Activated T-cell treated with anti-CD3 and anti-CD28 coated beads, Interleukin-2, amount 50 U/mL, for 4 hours (primary cell): Measurements from ENCODE around the gene ASAP2. TPM values are rescaled to one million over a fixed set of nuclear protein-coding genes. Genes with fewer than 3 reads are reported as not detected.

ENCODE experiments used
- ATAC-seq, 2 donors: fragments of 200-7000 bp; cut with Tn5 transposase; one replicate each; pipeline ENCODE4 v1.10.0; 2021
- DNase-seq: peaks from one replicate; pipeline ENCODE4 v3.0.0-alpha.2; 2020
- H3K27me3 Mint-ChIP-seq: one replicate; pipeline ENCODE4 v1.8.0; 2021; ENCODE audit warnings: low read depth, mixed read lengths
- H3K36me3 Mint-ChIP-seq: one replicate; pipeline ENCODE4 v1.8.0; 2022; ENCODE audit warnings: mixed read lengths; ENCODE audit not compliant: insufficient read depth
- H3K4me1 Mint-ChIP-seq: one replicate; pipeline ENCODE4 v1.8.0; 2021; ENCODE audit warnings: low read depth, mixed read lengths
- H3K4me3 Mint-ChIP-seq: one replicate; pipeline ENCODE4 v1.8.0; 2021; ENCODE audit warnings: mild to moderate bottlenecking, moderate library complexity, mixed read lengths
- H3K9me3 Mint-ChIP-seq: one replicate; pipeline ENCODE4 v1.8.0; 2021; ENCODE audit warnings: mixed read lengths
- total RNA-seq, 3 donors: library from RNA; stranded (reverse); gene quantifications; one replicate each; pipeline ENCODE4 v1.2.1, GENCODE V29; 2021

ASAP2 gene
- total RNA-seq, 3 donors from 2014 or later = 0.13 to 0.22 (median 0.20) TPM

DNA sequence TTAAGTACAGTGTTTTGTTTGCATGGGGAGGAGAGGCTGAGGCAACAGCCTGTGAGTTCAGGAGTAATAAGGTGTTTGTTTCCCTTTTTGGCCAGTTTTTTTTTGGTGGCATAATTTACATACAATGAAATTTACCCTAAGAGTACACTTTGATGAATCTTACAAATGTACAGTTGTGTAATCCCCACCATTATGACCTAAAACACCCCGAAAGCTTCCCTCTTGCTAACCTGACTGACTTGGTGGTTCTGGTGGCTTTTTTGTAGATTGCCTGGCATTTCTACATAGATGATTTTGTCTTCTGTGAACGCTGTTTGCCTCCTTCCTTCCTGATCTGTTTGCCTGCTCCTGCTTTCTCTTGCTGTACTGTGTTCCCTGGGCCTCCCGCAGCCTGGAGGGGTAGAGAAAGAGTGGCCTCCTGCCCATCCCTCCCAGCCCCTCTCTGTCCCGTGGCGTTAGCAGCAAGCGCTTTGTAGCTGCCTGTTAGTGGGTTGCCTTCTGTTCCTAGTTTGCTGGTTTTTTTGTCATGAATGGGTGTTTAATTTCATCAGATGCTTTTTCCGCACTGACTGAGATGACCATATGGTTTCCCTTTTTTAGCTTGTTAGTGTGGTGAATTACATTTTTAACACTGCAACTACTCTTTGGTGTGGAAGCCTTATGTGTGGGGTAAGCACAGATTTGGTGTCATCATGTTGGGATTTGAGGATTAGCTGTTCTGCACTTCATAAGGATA lies 32.1 kb downstream of the ASAP2 start:
- Mint-ChIP-seq H3K36me3 (no peaks in the 10 kb centered on the region), H3K9me3 (no peaks in the 10 kb centered on the region), H3K4me1 (no peaks in the 10 kb centered on the region), H3K4me3 (no peak overlapping the region), H3K27me3 (peaks cover 5% of the 10 kb centered on the region)
- DNase-seq (no peak), ATAC-seq (no peak)

DNA sequence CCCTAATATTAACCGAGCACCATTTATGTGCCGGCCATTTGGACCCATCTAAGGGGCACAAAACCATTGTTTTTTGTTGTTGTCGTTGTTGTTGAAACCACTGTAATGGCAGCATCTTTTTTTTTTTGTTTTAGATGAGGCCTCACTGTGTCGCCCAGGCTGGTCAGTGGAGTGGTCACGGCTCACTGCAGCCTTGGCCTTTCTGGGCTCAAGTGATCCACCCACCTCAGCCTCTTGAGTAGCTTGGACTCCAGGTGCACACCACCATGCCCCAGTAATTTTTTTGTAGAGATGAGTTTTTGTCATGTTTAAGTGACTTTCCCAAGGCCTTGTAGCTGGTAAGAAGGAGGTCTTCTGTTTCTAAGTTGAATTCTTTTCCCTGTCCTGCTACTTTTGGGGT lies 33.0 kb downstream of the ASAP2 start:
- DNase-seq (no peak), ATAC-seq (no peak)
- Mint-ChIP-seq H3K36me3 (no peaks in the 10 kb centered on the region), H3K27me3 (peaks cover 5% of the 10 kb centered on the region), H3K9me3 (no peaks in the 10 kb centered on the region), H3K4me3 (no peak overlapping the region), H3K4me1 (no peaks in the 10 kb centered on the region)

DNA sequence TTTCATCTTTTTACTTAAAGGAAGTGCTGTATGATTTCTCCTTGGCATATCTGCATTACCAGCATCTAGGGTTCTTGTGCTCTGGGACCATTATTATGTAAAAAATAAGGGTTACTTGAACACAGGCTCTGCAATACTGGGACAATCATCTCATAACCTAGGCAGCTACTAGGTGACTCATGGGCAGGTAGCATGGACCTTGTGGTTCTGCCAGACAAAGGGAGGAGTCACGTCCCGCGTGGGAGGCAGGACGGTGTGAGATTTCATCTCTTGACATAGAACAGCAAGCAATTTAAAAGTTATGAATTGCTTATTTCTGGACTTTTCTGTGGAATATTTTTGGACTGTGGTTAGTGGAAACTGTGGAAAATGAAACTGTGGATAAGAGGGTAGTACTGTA lies 34.1 kb downstream of the ASAP2 start:
- Mint-ChIP-seq H3K9me3 (no peaks in the 10 kb centered on the region), H3K4me3 (no peak overlapping the region), H3K4me1 (no peaks in the 10 kb centered on the region), H3K36me3 (no peaks in the 10 kb centered on the region), H3K27me3 (peaks cover 5% of the 10 kb centered on the region)
- no peak for DNase-seq
- no peak for ATAC-seq

DNA sequence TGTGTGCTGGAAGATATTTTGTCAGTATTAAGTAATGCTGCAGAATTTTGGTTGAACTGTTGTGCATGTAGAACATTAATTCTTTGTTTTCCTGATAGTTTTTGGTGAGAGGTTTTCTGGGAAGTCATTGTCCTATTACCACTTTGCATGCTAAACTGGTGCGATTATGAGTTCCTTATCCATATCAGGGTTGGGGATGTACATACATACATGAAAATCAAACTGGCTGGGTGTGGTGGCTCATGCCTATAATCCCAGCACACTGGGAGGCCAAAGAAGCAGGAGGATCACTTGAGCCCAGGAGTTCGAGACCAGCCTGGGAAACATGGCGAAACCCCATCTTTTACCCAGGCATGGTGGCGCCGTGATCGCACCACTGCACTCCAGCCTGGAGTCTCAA lies 34.6 kb downstream of the ASAP2 start:
- H3K27me3 Mint-ChIP-seq = peaks cover 5% of the 10 kb centered on the region
- ATAC-seq (no peak), DNase-seq (no peak)
- no peak overlapping the region for H3K4me3 Mint-ChIP-seq
- no peaks in the 10 kb centered on the region for H3K9me3 Mint-ChIP-seq
- H3K4me1 Mint-ChIP-seq = no peaks in the 10 kb centered on the region
- H3K36me3 Mint-ChIP-seq = no peaks in the 10 kb centered on the region

DNA sequence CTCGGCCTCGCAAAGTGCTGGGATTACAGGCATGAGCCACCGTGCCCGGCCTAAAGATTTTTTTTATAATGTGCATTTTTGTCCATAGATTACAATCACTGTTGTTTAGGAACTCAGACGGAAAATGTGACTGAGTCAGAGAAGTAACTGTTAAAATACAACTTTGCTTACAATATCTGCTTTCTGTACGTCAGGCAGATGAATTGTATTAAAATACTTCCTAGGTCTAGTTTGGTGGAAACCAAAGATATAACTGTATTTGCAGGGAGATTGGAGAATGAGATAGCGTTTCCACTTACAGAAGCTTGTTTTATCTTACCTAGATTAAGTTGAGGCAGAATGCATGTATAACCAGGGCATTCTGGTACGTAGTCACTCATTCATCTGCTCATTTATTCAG lies 36.7 kb downstream of the ASAP2 start:
- ATAC-seq = no peak
- Mint-ChIP-seq H3K36me3 (no peaks in the 10 kb centered on the region), H3K4me3 (no peak overlapping the region), H3K9me3 (no peaks in the 10 kb centered on the region), H3K4me1 (no peaks in the 10 kb centered on the region), H3K27me3 (peaks cover 7% of the 10 kb centered on the region)
- DNase-seq = no peak

DNA sequence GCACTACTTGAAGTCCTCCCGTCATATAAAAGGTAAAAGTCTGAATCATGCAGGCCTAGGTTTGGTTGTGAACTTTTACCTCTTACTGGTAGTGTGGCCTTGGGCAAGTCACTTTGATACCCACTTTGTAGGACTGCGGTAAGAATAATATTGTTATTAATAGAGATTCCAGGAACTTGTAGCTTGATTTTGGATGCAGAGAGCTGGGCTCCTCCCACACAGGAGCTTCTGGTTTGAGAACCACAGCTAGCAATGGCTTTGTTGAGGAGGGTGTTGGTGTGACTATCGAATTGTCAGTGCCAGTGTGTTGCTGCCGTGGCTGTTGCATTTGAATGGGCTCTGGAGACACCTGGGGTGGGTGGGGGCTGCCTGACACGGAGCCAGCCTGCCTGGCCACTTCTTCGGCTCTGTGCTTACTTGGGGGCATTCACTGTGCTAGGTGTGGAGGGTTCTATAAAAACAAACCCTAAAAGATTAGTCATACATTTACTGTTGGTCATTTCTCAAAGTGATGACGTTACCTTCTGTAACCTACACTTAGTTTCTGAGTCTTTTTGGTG lies 38.5 kb downstream of the ASAP2 start:
- DNase-seq (no peak), ATAC-seq (peak; percentile 23 to 50)
- Mint-ChIP-seq H3K27me3 (peaks cover 7% of the 10 kb centered on the region), H3K4me3 (no peak overlapping the region), H3K9me3 (no peaks in the 10 kb centered on the region), H3K4me1 (no peaks in the 10 kb centered on the region), H3K36me3 (no peaks in the 10 kb centered on the region)

DNA sequence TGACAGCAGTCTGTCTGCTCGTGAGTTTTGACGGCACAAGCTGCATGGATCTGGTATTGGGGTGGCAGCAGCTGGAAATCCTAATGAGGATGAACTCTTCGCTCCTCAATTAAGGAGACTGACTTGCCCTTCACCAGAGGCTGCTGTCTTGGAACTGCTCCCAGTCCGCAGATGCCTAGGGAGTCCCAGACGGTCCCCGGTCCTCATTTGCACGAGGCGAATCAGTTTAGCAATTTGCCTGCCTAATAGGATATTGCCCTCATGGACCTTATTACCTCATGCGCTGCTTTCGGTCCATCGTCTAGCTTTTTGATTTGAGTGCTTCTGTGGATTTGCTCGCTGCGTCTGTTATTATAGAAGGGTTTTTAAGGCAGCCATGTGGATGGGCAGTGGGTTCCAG lies 40.6 kb downstream of the ASAP2 start:
- H3K4me1 Mint-ChIP-seq = no peaks in the 10 kb centered on the region
- DNase-seq = no peak
- no peaks in the 10 kb centered on the region for H3K36me3 Mint-ChIP-seq
- ATAC-seq = no peak
- peaks cover 15% of the 10 kb centered on the region for H3K27me3 Mint-ChIP-seq
- no peak overlapping the region for H3K4me3 Mint-ChIP-seq
- H3K9me3 Mint-ChIP-seq = no peaks in the 10 kb centered on the region

DNA sequence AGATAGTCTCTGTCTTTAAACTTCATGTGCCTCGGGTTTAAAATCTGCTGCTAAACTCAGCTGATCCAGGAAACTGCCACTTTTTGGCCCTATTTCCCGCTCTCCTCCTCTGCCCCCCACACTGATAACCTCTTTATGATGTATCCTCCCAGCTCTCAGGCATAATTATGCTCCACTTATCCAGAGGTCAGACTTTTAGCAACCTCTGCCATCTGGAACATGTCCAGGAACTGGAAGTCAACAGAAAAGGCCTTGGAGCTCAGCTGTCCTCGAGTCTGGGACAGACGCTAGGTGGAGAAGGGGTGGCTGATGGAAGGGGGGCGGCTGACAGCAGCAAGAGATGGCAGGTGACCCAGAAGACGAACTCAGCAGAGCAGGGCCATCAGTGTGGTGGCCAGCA lies 41.2 kb downstream of the ASAP2 start:
- DNase-seq (no peak), ATAC-seq (no peak)
- Mint-ChIP-seq H3K4me1 (no peaks in the 10 kb centered on the region), H3K9me3 (no peaks in the 10 kb centered on the region), H3K36me3 (no peaks in the 10 kb centered on the region), H3K27me3 (peaks cover 15% of the 10 kb centered on the region), H3K4me3 (no peak overlapping the region)

DNA sequence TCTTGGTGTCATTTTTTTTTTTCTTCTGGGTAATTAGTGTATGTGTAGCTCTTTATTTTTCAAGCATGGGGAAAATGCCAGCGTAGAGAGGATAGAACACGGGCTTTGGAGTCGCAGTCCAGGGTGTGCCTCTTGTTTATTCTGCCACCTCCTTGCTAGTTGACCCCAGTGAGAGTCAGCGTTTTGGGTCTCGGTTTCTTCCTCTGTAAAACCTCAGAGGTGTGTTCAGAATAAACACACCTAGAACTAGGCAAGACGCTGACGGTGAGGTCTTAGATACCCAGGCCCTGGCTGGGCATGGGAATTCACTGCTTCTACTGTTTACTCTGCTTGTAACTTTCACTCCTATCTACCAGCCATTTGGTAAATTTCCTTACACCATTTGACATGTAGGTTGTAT lies 41.8 kb downstream of the ASAP2 start:
- no peak for DNase-seq
- ATAC-seq = no peak
- no peak overlapping the region for H3K4me3 Mint-ChIP-seq
- no peaks in the 10 kb centered on the region for H3K9me3 Mint-ChIP-seq
- H3K4me1 Mint-ChIP-seq = no peaks in the 10 kb centered on the region
- H3K27me3 Mint-ChIP-seq = peaks cover 15% of the 10 kb centered on the region
- H3K36me3 Mint-ChIP-seq = no peaks in the 10 kb centered on the region

DNA sequence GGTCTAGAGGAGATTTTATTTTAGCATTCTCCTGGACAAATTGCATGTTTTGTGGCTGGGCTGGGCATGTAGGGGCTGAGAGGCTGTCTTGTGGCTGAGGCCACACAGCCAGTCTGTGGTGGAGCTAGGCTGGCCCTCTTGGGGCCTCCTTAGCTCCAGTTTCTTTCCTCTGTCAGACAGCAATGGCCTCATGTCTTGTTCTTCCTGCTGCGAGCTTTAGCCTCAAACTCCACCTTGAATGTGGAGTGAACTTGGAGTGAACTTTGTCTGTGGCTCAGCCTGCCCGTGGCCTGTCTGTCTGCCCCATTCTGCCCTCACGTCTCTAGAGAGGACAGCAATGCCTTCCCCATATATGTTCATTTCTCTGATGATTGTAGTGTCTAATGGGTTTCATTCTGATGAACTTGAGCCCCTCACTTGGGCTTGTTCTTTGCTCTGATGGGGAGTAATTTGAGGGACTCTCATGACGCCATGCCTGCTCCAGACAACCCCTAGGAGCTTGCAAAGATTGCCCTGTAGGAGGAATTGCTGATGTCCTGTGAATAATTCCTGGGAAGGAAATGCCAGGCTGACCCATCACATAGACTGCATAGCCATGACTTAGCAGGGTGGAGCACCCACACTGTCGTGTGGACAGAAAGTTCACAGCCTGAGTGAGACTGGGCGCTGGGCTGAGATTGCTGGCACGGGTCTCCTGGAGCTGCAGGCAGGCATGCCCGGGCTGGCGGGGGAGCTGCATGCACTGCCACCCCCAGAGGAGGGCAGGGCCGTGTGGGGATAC lies 42.6 kb downstream of the ASAP2 start:
- Mint-ChIP-seq H3K36me3 (no peaks in the 10 kb centered on the region), H3K4me3 (no peak overlapping the region), H3K27me3 (peaks cover 15% of the 10 kb centered on the region), H3K9me3 (no peaks in the 10 kb centered on the region), H3K4me1 (no peaks in the 10 kb centered on the region)
- ATAC-seq (no peak), DNase-seq (no peak)

DNA sequence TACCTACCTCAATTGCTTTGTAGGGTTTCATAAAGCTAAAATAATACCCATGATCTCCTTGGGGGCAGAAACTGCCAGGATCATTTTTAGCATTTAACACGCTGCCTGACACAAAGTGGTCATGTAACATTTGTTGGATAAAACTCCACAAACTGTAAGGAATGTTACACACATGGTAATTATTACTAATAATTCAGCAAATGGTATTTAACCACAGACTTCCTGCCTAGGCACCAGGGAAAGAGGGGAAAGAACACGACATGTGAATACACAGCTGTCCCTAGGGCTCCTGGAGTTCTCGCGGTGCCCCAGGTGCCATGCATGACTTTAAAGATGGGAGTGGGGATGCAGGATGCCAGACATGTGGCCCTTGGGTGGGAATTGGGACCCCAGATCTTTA lies 43.5 kb downstream of the ASAP2 start:
- peaks cover 15% of the 10 kb centered on the region for H3K27me3 Mint-ChIP-seq
- no peaks in the 10 kb centered on the region for H3K9me3 Mint-ChIP-seq
- no peaks in the 10 kb centered on the region for H3K4me1 Mint-ChIP-seq

DNA sequence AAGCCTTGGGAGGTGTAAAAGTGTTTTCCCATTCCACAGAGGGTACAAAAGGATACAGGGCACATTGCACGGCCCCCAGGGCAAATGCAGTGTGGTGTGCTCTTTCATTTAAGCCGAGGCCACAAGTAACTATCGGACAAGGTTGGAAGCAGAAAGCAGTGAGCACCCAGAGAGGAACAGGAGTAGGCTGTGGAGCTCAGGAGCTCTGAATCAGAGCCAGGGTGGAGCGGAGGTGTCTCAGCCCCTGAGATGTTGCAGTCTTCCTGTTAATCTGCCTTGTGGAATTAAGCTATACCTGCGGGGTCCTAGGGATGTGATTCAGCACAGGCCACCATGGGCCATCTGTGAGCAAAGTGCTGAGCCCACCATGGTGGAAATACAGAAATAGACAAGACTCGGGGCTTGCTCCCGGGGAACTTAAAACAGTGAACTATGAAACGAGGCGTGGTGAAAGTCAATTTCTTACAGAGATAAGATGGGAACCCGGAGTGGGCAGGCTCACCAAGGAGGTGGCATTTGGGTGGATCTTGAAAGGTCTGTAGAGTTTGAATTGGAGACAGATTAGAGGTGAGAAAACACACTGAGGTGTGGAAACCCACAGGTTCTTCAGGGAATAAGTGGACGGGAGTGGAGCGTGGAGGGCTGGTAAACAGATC lies 44.0 kb downstream of the ASAP2 start:
- H3K36me3 Mint-ChIP-seq = no peaks in the 10 kb centered on the region
- peaks cover 15% of the 10 kb centered on the region for H3K27me3 Mint-ChIP-seq
- DNase-seq = no peak
- no peaks in the 10 kb centered on the region for H3K9me3 Mint-ChIP-seq
- no peak for ATAC-seq
- no peak overlapping the region for H3K4me3 Mint-ChIP-seq
- H3K4me1 Mint-ChIP-seq = no peaks in the 10 kb centered on the region

More for the DNA sequence above, 43.5 kb downstream of the ASAP2 start:
- no peak overlapping the region for H3K4me3 Mint-ChIP-seq
- H3K36me3 Mint-ChIP-seq = no peaks in the 10 kb centered on the region
- DNase-seq = no peak
- ATAC-seq = no peak

DNA sequence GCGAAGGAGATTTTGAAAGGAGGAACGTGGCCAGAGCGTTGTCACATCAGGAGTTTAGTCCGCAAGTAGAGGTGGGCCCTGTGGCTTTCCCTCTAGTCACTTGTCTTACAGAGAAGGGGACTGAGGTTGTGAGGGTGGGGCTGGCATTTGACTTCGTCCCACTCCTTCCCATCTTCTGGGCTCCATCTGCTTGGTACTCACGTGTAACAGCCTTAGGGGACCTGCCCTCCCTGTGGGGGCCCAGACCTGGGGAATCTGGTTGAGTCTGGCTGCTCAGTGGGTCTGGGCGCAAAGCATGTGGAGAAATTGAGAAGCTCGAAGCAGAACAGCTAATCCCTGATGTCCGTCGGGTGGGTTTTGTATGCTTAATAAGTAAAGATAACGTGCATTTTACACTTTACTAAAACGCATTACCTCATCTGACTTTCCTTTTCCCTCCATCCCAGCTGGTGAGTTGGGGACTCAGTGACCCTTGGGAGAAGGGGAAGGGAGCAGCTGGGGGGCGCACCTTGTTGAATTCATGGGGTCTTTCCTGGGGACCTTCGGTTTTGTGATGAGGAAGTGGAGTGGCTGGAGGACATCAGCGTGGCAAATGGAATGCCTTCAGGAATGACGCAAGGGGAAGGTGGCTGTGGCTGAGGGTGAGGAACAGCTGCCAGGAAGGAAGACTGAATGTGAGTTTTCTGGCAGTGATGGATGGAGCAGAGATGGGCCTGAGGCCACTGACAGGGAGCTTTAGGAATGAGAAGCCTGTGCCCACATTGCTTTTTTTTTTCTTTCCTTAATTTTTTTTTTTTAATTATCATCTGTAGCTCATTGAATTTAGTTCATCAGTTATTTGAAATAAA lies 44.8 kb downstream of the ASAP2 start:
- ATAC-seq = no peak
- H3K9me3 Mint-ChIP-seq = no peaks in the 10 kb centered on the region
- peaks cover 15% of the 10 kb centered on the region for H3K27me3 Mint-ChIP-seq
- no peaks in the 10 kb centered on the region for H3K4me1 Mint-ChIP-seq
- H3K4me3 Mint-ChIP-seq = no peak overlapping the region
- no peak for DNase-seq
- H3K36me3 Mint-ChIP-seq = no peaks in the 10 kb centered on the region

DNA sequence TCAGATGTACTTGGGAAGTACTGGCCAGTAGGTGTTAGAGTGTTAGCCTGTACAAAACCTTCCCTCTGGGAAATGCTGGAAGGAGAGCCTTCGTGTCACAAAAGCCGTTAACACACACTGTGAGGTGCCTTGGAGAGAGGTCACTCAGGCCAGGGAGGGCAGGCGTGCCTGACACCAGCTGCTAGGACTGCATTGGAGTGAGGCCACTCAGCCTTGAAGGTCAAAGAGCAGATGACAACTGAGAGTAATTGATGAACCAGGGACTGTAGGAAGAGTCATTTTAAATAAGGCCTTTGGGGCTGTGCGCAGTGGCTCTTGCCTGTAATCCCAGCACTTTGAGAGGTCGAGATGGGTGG lies 45.4 kb downstream of the ASAP2 start:
- H3K4me1 Mint-ChIP-seq = no peaks in the 10 kb centered on the region

More for the DNA sequence above, 45.4 kb downstream of the ASAP2 start:
- Mint-ChIP-seq H3K27me3 (peaks cover 15% of the 10 kb centered on the region), H3K4me3 (no peak overlapping the region), H3K9me3 (no peaks in the 10 kb centered on the region), H3K36me3 (no peaks in the 10 kb centered on the region)
- DNase-seq (no peak), ATAC-seq (no peak)
